GM23338 (cell line): ENCODE data around the gene CNOT10. TPM values are rescaled to one million over a fixed set of nuclear protein-coding genes. Genes with fewer than 3 reads are reported as not detected.

Experiments used
- ATAC-seq: fragments of 200-7000 bp; cut with Tn5 transposase; 3 replicates; pipeline ENCODE4 v1.9.1; 2020
- DNase-seq: peaks from one replicate; pipeline ENCODE4 v3.0.0-alpha.2; 2015; ENCODE audit warnings: low spot score
- H2AFZ ChIP-seq: fragments of 200-600 bp; sonication (generic); 2 replicates; pipeline ENCODE4 v1.8.0; 2016; ENCODE audit warnings: antibody characterized with exemption, mild to moderate bottlenecking, moderate library complexity
- H3F3A ChIP-seq: fragments of 200-600 bp; sonication (generic); replicated peaks from 2 replicates; pipeline ENCODE4 v1.8.0; 2017; ENCODE audit warnings: antibody characterized with exemption, mixed run types, low read depth
- H3K27ac ChIP-seq: fragments of 200-600 bp; sonication (generic); 2 replicates; pipeline ENCODE4 v1.6.1; 2016; ENCODE audit warnings: low read depth
- H3K27me3 ChIP-seq: fragments of 200-600 bp; sonication (generic); 2 replicates; pipeline ENCODE4 v1.8.0; 2016; ENCODE audit warnings: mild to moderate bottlenecking, mixed run types, moderate library complexity; ENCODE audit not compliant: insufficient read depth
- H3K36me3 ChIP-seq: fragments of 200-600 bp; sonication (generic); 2 replicates; pipeline ENCODE4 v1.8.0; 2016; ENCODE audit warnings: mild to moderate bottlenecking; ENCODE audit not compliant: insufficient read depth
- H3K4me1 ChIP-seq: fragments of 200-600 bp; sonication (generic); 2 replicates; pipeline ENCODE4 v1.8.0; 2016; ENCODE audit warnings: mild to moderate bottlenecking, moderate library complexity; ENCODE audit not compliant: insufficient read depth
- H3K4me2 ChIP-seq: fragments of 200-600 bp; sonication (generic); 2 replicates; pipeline ENCODE4 v1.7.1; 2017; ENCODE audit warnings: mixed run types
- H3K4me3 ChIP-seq: fragments of 200-600 bp; sonication (generic); 2 replicates; pipeline ENCODE4 v1.6.1; 2016; ENCODE audit warnings: mixed run types
- H3K79me2 ChIP-seq: fragments of 200-600 bp; sonication (generic); replicated peaks from 2 replicates; pipeline ENCODE4 v1.8.0; 2017; ENCODE audit warnings: mild to moderate bottlenecking; ENCODE audit not compliant: insufficient read depth
- H3K9me2 ChIP-seq: fragments of 200-600 bp; sonication (generic); 2 replicates; pipeline ENCODE4 v1.8.0; 2017; ENCODE audit not compliant: insufficient read depth
- H4K20me1 ChIP-seq: fragments of 200-600 bp; sonication (generic); replicated peaks from 2 replicates; pipeline ENCODE4 v1.8.0; 2017; ENCODE audit warnings: mild to moderate bottlenecking; ENCODE audit not compliant: insufficient read depth
- H3K27ac Mint-ChIP-seq: 2 replicates; pipeline ENCODE4 v1.8.0; 2020; ENCODE audit warnings: inconsistent platforms, mild to moderate bottlenecking, moderate library complexity, mixed read lengths
- H3K27me3 Mint-ChIP-seq: 3 replicates; pipeline ENCODE4 v1.8.0; 2022; ENCODE audit warnings: low read depth, mild to moderate bottlenecking, moderate library complexity, mixed read lengths, inconsistent platforms; ENCODE audit not compliant: insufficient read depth, poor library complexity
- H3K36me3 Mint-ChIP-seq: 3 replicates; pipeline ENCODE4 v1.8.0; 2021; ENCODE audit warnings: low read depth, mild to moderate bottlenecking, inconsistent platforms, moderate library complexity, mixed read lengths
- H3K4me1 Mint-ChIP-seq: 3 replicates; pipeline ENCODE4 v1.8.0; 2020; ENCODE audit warnings: mild to moderate bottlenecking, inconsistent platforms, mixed read lengths
- H3K4me3 Mint-ChIP-seq: 3 replicates; pipeline ENCODE4 v1.8.0; 2021; ENCODE audit warnings: moderate library complexity, mild to moderate bottlenecking, inconsistent platforms, mixed read lengths
- H3K9me3 Mint-ChIP-seq: 3 replicates; pipeline ENCODE4 v1.8.0; 2020; ENCODE audit warnings: moderate library complexity, mild to moderate bottlenecking, inconsistent platforms, mixed read lengths
- CTCF ChIP-seq, 2 experiments: fragments of 200-600 bp in 1 of 2; sonication (generic) in 1 of 2; conservative IDR thresholded peaks; 2 replicates each; pipeline versions ENCODE4 v1.5.1 to v1.6.1; 2016 to 2017; ENCODE audit warnings: antibody characterized with exemption in 2 of 2, low read depth in 2 of 2, mild to moderate bottlenecking in 2 of 2, moderate library complexity in 1 of 2
- POLR2AphosphoS5 ChIP-seq: IDR thresholded peaks from 2 replicates; pipeline ENCODE4 v1.6.1; 2016; ENCODE audit warnings: antibody characterized with exemption, low read depth
- ZNF331 ChIP-seq: fragments of 250-450 bp; sonication (Bioruptor Pico); IDR thresholded peaks from 2 replicates; pipeline ENCODE4 v1.5.0; 2020; ENCODE audit warnings: low read depth, mild to moderate bottlenecking, moderate library complexity
- ZNF462 ChIP-seq: fragments of 250-450 bp; sonication (Bioruptor Pico); IDR thresholded peaks from 2 replicates; pipeline ENCODE4 v1.5.0; 2020; ENCODE audit warnings: mild to moderate bottlenecking, moderate library complexity
- polyA plus RNA-seq: library from polyadenylated mRNA; unstranded; fragments of >200 nt; fragmentation: Nextera tagmentation; extraction: Ambion mirVana; gene quantifications from 2 replicates; pipeline ENCODE4 v1.2.1, GENCODE V29; 2016
- total RNA-seq: library from RNA; depleted of rRNA; stranded (reverse); fragments of >200 nt; shearing (Covaris generic); gene quantifications from 2 replicates; pipeline ENCODE4 v1.2.3, GENCODE V29; 2014

The CNOT10 gene
- total and polyA plus RNA-seq, 2 experiments from 2014 or later: 27.2 to 46.9 TPM

- no peaks in the 10 kb centered on the region for H3K9me2 ChIP-seq
- Mint-ChIP-seq H3K36me3 (peaks cover 4% of the 10 kb centered on the region; the same call in 1 of the 3 replicates), H3K4me1 (peaks cover 7% of the 10 kb centered on the region), H3K27ac (no peak overlapping the region), H3K4me3 (no peak overlapping the region), H3K9me3 (no peaks in the 10 kb centered on the region), H3K27me3 (no peaks in the 10 kb centered on the region)
- TF ChIP-seq ZNF331 (CRISPR knock-in tag) (no peak), ZNF462 (no peak), CTCF (conservative IDR thresholded peaks at IDR 0.05; ENCODE audit: low read depth in 2 of 2) (no peak)
- peaks cover 22% of the 10 kb centered on the region for H4K20me1 ChIP-seq
- H3K4me3 ChIP-seq: no peak overlapping the region
- peaks cover 97% of the 10 kb centered on the region for H3K79me2 ChIP-seq
- no peak overlapping the region for H3K4me2 ChIP-seq
- ATAC-seq: no peak
- H3K36me3 ChIP-seq: no peaks in the 10 kb centered on the region
- H3K4me1 ChIP-seq: no peaks in the 10 kb centered on the region; the same call in 1 of the 2 replicates
- H2AFZ ChIP-seq: no peak overlapping the region
- no peak for DNase-seq
- H3F3A ChIP-seq: no peaks in the 10 kb centered on the region
- no peaks in the 10 kb centered on the region for H3K27me3 ChIP-seq
- H3K27ac ChIP-seq: no peak overlapping the region
These were observed 13.5 kb downstream of the CNOT10 start for GRCh38 chr3:32698506-32698905.

GRCh38 chr3:32699429-32699828 lies 14.4 kb downstream of the CNOT10 start:
- H3K79me2 ChIP-seq: peaks cover 87% of the 10 kb centered on the region
- Mint-ChIP-seq H3K27me3 (no peaks in the 10 kb centered on the region), H3K4me1 (peaks cover 9% of the 10 kb centered on the region), H3K27ac (no peak overlapping the region), H3K4me3 (no peak overlapping the region), H3K36me3 (peaks cover 6% of the 10 kb centered on the region; the same call in 1 of the 3 replicates), H3K9me3 (no peaks in the 10 kb centered on the region)
- no peak for TF ChIP-seq POLR2AphosphoS5
- H3K36me3 ChIP-seq: no peaks in the 10 kb centered on the region
- H3K27me3 ChIP-seq: no peaks in the 10 kb centered on the region
- H2AFZ ChIP-seq: no peak overlapping the region
- H3K4me2 ChIP-seq: no peak overlapping the region
- H3K27ac ChIP-seq: no peak overlapping the region
- no peaks in the 10 kb centered on the region for H3K9me2 ChIP-seq
- peaks cover 18% of the 10 kb centered on the region for H4K20me1 ChIP-seq
- no peaks in the 10 kb centered on the region; the same call in 1 of the 2 replicates for H3K4me1 ChIP-seq
- no peak for DNase-seq
- no peak for ATAC-seq
- H3K4me3 ChIP-seq: no peak overlapping the region
- H3F3A ChIP-seq: no peaks in the 10 kb centered on the region
